Left lung (tissue), 10 donors: ENCODE data around the gene PTPRO. TPM values are rescaled to one million over a fixed set of nuclear protein-coding genes. Genes with fewer than 3 reads are reported as not detected.
A peak's percentile ranks its signal among the peaks of the same experiment; 100 is the strongest.

Experiments used
- ATAC-seq: fragments of 200-7000 bp; cut with Tn5 transposase; one replicate; pipeline ENCODE4 v1.9.1; 2020; ENCODE audit warnings: moderate library complexity
- DNase-seq, 4 donors: peaks; one replicate each; pipeline ENCODE4 v3.0.0-alpha.2; 2013 to 2020
- H3K27ac ChIP-seq, 2 donors: fragments of 200-600 bp; sonication (generic) in 1 of 2; one replicate each; pipeline versions ENCODE4 v1.5.0 to v1.8.0; 2020 to 2021
- H3K27me3 ChIP-seq, 2 donors: fragments of 200-600 bp; sonication (generic) in 1 of 2; one replicate each; pipeline versions ENCODE4 v1.5.0 to v1.8.0; 2020 to 2021
- H3K36me3 ChIP-seq, 2 donors: fragments of 200-600 bp; sonication (generic) in 1 of 2; one replicate each; pipeline versions ENCODE4 v1.5.0 to v1.8.0; 2020 to 2021
- H3K4me1 ChIP-seq, 2 donors: fragments of 200-600 bp; one replicate each; pipeline ENCODE4 v1.8.0; 2021
- H3K4me3 ChIP-seq, 2 donors: fragments of 200-600 bp; sonication (generic) in 1 of 2; one replicate each; pipeline versions ENCODE4 v1.5.0 to v1.8.0; 2020 to 2021; ENCODE audit warnings: mild to moderate bottlenecking in 1 of 2
- H3K9me3 ChIP-seq, 2 donors: fragments of 200-600 bp; sonication (generic) in 1 of 2; one replicate each; pipeline versions ENCODE4 v1.5.0 to v1.8.0; 2020 to 2021
- CTCF ChIP-seq, 2 donors: fragments of 200-600 bp; sonication (generic) in 1 of 2; IDR thresholded peaks; one replicate each; pipeline versions ENCODE4 v1.5.0 to v1.8.0; 2021; ENCODE audit warnings: antibody characterized with exemption in 2 of 2
- intact Hi-C, 2 donors: fragments of 100-400 bp; cut with DNase I; formaldehyde crosslinking; loops; one replicate each; pipeline versions ENCODE4 v1.11.2 to v1.14.2; 2022
- polyA plus RNA-seq, 6 donors: library from polyadenylated mRNA; unstranded; fragments of 120-200 nt; gene quantifications; one replicate each; pipeline ENCODE4 v1.2.1, GENCODE V29; 2013; ENCODE audit not compliant: insufficient read length in 6 of 6
- total RNA-seq, 2 donors: library from RNA; stranded (reverse); fragmentation: NEBNext Ultra II Directional; extraction: Animal tissue kit (Norgen Biotek cat#: 25700); gene quantifications; one replicate each; pipeline ENCODE4 v1.2.1, GENCODE V29; 2021
- donor health status: DM: no; HTN: yes; CAD: no.
- donor health status: DM: no; HTN: no; CAD: no.

The PTPRO gene
- total and polyA plus RNA-seq, 8 donors: 1.1 to 11.9 (median 1.7) TPM

DNA sequence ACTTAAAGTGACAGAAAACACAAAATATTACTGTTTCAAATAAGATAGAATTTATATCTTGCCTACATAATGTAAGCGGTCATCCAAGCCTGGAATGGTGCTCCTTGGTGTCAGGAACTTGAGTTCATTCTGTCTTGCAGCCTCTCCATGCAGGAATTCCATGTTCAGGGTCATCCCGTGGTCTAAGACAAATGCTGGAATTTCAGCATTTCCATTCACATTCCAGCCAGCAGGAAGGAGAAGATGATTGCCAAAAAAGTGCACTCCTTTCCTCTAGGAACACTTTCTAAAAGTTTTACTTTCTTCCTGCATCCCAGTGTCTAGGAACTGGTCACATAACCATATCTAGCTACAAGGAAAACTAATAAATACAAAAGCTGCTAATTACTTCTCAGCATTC, 106.3 kb downstream of the PTPRO start:
- ATAC-seq (no peak), DNase-seq (no peak)
- H3K9me3 ChIP-seq: no peaks in the 10 kb centered on the region
- no peaks in the 10 kb centered on the region for H3K4me1 ChIP-seq
- no peak overlapping the region for H3K4me3 ChIP-seq
- no peak for TF ChIP-seq CTCF (IDR thresholded peaks at IDR 0.05)
- no peaks in the 10 kb centered on the region for H3K36me3 ChIP-seq
- no peaks in the 10 kb centered on the region for H3K27me3 ChIP-seq
- intact Hi-C loops: no loop called here
- no peak overlapping the region for H3K27ac ChIP-seq

DNA sequence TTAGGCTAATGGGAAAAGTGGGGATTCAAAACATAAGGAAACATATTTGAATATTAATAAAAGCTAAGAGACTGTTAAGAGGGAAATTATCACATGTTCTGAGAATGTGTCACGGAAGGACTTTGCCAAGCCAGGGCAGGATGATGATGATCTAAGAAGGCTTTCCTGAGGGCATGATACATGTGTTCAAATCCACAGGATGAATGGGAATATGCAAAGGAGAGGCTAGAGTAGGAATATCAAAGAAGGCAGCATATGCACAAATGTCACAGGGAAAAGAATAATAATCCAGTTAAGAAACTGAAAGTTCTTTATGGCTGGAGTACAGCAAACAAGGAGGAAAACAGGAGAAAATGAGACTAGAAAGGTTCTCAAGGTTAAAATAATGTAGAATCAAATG, 107.0 kb downstream of the PTPRO start:
- Histone ChIP-seq H3K27ac (no peak overlapping the region), H3K27me3 (no peaks in the 10 kb centered on the region), H3K4me3 (no peak overlapping the region), H3K4me1 (no peaks in the 10 kb centered on the region), H3K36me3 (no peaks in the 10 kb centered on the region), H3K9me3 (no peaks in the 10 kb centered on the region)
- no peak for DNase-seq
- no peak for ATAC-seq
- TF ChIP-seq CTCF (IDR thresholded peaks at IDR 0.05): no peak
- intact Hi-C loops: no loop called here

DNA sequence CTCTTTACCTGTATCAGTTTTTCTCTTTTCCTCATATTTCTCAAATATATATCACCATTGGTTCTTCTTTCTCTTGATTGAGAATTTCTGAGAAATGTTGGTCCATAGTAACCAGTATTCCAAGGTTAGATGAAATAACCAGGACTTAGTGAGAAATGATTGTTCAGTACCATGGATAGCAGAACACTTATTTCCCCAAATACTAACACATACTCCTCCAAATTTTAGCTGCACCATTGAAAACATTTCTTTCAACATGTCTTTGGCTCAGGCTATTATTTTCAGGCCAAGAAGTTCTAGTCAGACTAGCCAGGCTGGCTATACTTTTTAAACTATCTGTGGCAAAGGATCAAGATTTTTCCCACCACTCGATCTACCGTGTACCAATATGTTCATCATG, 113.3 kb downstream of the PTPRO start:
- Histone ChIP-seq H3K36me3 (no peaks in the 10 kb centered on the region), H3K4me3 (no peak overlapping the region), H3K27me3 (no peaks in the 10 kb centered on the region), H3K4me1 (no peaks in the 10 kb centered on the region), H3K9me3 (peaks cover 0 to 22% of the 10 kb centered on the region in 2 donors), H3K27ac (no peak overlapping the region)
- no peak for TF ChIP-seq CTCF (IDR thresholded peaks at IDR 0.05)
- intact Hi-C loops: no loop called here
- ATAC-seq: no peak
- no peak for DNase-seq

GRCh38 chr12:15439459-15439858, 117.2 kb downstream of the PTPRO start:
- DNase-seq: peak in 1 of 4 donors; percentile 57
- no peak for ATAC-seq
- H3K27me3 ChIP-seq: no peaks in the 10 kb centered on the region
- no peaks in the 10 kb centered on the region for H3K4me1 ChIP-seq
- no peak overlapping the region for H3K27ac ChIP-seq
- H3K36me3 ChIP-seq: no peaks in the 10 kb centered on the region
- peaks cover 0 to 22% of the 10 kb centered on the region in 2 donors for H3K9me3 ChIP-seq
- TF ChIP-seq CTCF (IDR thresholded peaks at IDR 0.05): no peak
- H3K4me3 ChIP-seq: no peak overlapping the region
- intact Hi-C loops: no loop called here

- ATAC-seq: no peak
These were observed 120.7 kb downstream of the PTPRO start for GRCh38 chr12:15443050-15443449.

More at GRCh38 chr12:15443050-15443449, 120.7 kb downstream of the PTPRO start:
- intact Hi-C loops: no loop called here
- H3K4me3 ChIP-seq: no peak overlapping the region
- H3K27me3 ChIP-seq: no peaks in the 10 kb centered on the region
- H3K9me3 ChIP-seq: peaks cover 0 to 15% of the 10 kb centered on the region in 2 donors
- H3K36me3 ChIP-seq: no peaks in the 10 kb centered on the region
- H3K27ac ChIP-seq: no peak overlapping the region
- DNase-seq: no peak
- TF ChIP-seq CTCF (IDR thresholded peaks at IDR 0.05): no peak
- no peaks in the 10 kb centered on the region for H3K4me1 ChIP-seq
